Measurements from ENCODE around the gene PGBD1. TPM values are rescaled to one million over a fixed set of nuclear protein-coding genes. Genes with fewer than 3 reads are reported as not detected.

Gene PGBD1
- 1 to 10 TPM in 2 of 4 donors, under 1 TPM in 2; 0.64 to 2.3 (median 1.2) TPM for total RNA-seq

- peak in 1 of 2 donors; percentile 67 for DNase-seq (ENCODE audit: low spot score in 2 of 2)
- under 1% methylated on average over 31 of the region's 50 CpGs for WGBS
- H3K4me1 ChIP-seq: peaks cover 10% of the 10 kb centered on the region
- TF ChIP-seq EP300 (IDR thresholded peaks at IDR 0.05) (no peak), POLR2A (IDR thresholded peaks at IDR 0.05) (no peak), CTCF (IDR thresholded peaks at IDR 0.05) (no peak), POLR2AphosphoS5 (IDR thresholded peaks at IDR 0.05) (no peak)
- H3K4me3 ChIP-seq: peak within 1 kb of the TSS; percentile 65
- H3K9me3 ChIP-seq: no peaks in the 10 kb centered on the region
- peaks cover 11% of the 10 kb centered on the region for H3K36me3 ChIP-seq
- no peaks in the 10 kb centered on the region for H3K27me3 ChIP-seq
- no peak within 1 kb of the TSS for H3K27ac ChIP-seq
These were observed at the start of gene PGBD1 for GRCh38 chr6:28281288-28282064. PGBD1 (plus strand) TSS chr6:28281572; CDS start chr6:28283814, 2,242 bp downstream.

GRCh38 chr6:28232785-28233184, 48.6 kb upstream of the PGBD1 start:
- Histone ChIP-seq H3K36me3 (peaks cover 62% of the 10 kb centered on the region), H3K27ac (no peak overlapping the region), H3K4me1 (no peaks in the 10 kb centered on the region), H3K27me3 (no peaks in the 10 kb centered on the region), H3K4me3 (no peak overlapping the region), H3K9me3 (no peaks in the 10 kb centered on the region)
- TF ChIP-seq POLR2A (IDR thresholded peaks at IDR 0.05) (no peak), POLR2AphosphoS5 (IDR thresholded peaks at IDR 0.05) (no peak), CTCF (IDR thresholded peaks at IDR 0.05) (no peak), EP300 (IDR thresholded peaks at IDR 0.05) (no peak)
- 92% methylated on average over 11 of the region's 11 CpGs for WGBS
- no peak for DNase-seq (ENCODE audit: low spot score in 2 of 2)

- Histone ChIP-seq H3K36me3 (peaks cover 36% of the 10 kb centered on the region), H3K4me1 (no peaks in the 10 kb centered on the region), H3K9me3 (no peaks in the 10 kb centered on the region), H3K27ac (no peak overlapping the region), H3K4me3 (no peak overlapping the region), H3K27me3 (no peaks in the 10 kb centered on the region)
- no peak for TF ChIP-seq EP300 (IDR thresholded peaks at IDR 0.05)
- TF ChIP-seq POLR2A (IDR thresholded peaks at IDR 0.05): no peak
- no peak for TF ChIP-seq POLR2AphosphoS5 (IDR thresholded peaks at IDR 0.05)
- TF ChIP-seq CTCF (IDR thresholded peaks at IDR 0.05): no peak
- 91% methylated on average over 3 of the region's 3 CpGs for WGBS
- no peak for DNase-seq (ENCODE audit: low spot score in 2 of 2)
These were observed 45.4 kb upstream of the PGBD1 start for GRCh38 chr6:28235912-28236452.

- Histone ChIP-seq H3K36me3 (peaks cover 16% of the 10 kb centered on the region), H3K27ac (no peak overlapping the region), H3K27me3 (no peaks in the 10 kb centered on the region), H3K4me1 (no peaks in the 10 kb centered on the region), H3K4me3 (no peak overlapping the region), H3K9me3 (no peaks in the 10 kb centered on the region)
- no peak for DNase-seq (ENCODE audit: low spot score in 2 of 2)
- TF ChIP-seq POLR2AphosphoS5 (IDR thresholded peaks at IDR 0.05) (no peak), POLR2A (IDR thresholded peaks at IDR 0.05) (no peak), CTCF (IDR thresholded peaks at IDR 0.05) (no peak), EP300 (IDR thresholded peaks at IDR 0.05) (no peak)
- WGBS: 75% methylated on average over 1 of the region's 1 CpG
These were observed 41.7 kb upstream of the PGBD1 start for GRCh38 chr6:28239636-28240035.

- Histone ChIP-seq H3K27me3 (no peaks in the 10 kb centered on the region), H3K27ac (no peak overlapping the region), H3K4me3 (no peak overlapping the region), H3K36me3 (peaks cover 24% of the 10 kb centered on the region), H3K4me1 (no peaks in the 10 kb centered on the region), H3K9me3 (no peaks in the 10 kb centered on the region)
- no peak for TF ChIP-seq EP300 (IDR thresholded peaks at IDR 0.05)
- no peak for TF ChIP-seq POLR2A (IDR thresholded peaks at IDR 0.05)
- TF ChIP-seq CTCF (IDR thresholded peaks at IDR 0.05): no peak
- TF ChIP-seq POLR2AphosphoS5 (IDR thresholded peaks at IDR 0.05): no peak
- WGBS: 94% methylated on average over 1 of the region's 1 CpG
- DNase-seq (ENCODE audit: low spot score in 2 of 2): no peak
These were observed 40.9 kb upstream of the PGBD1 start for GRCh38 chr6:28240471-28240870.

Data from suprapubic skin (tissue), 4 donors.